GM21515 (cell line): Measurements from ENCODE around the gene PRDM1.
A peak's percentile ranks its signal among the peaks of the same experiment; 100 is the strongest.

Experiments used
- ATAC-seq: cut with Tn5 transposase; IDR thresholded peaks from one replicate; pipeline ENCODE4 v1.9.1; 2021; ENCODE audit not compliant: unreplicated experiment

Gene PRDM1

DNA sequence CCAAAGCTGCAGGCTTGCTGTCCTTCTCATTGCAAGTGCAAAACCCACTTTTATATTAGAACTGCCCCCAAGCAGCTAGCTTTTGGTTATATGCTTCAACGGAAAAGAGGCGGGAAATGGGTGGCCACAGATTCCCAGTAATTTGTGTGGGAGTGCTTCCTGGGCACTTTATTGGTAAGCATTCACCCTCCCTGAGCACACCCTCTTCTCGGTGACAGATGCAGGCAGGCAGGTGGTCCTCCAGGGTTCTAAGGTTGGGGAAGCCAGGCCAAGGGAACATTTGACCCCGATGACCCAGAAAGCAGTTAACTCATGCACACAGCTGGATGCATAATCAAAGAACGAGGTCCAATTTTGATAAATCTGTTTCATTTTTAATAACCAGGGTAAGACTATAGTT, 29.1 kb downstream of the PRDM1 start:
- no peak for ATAC-seq

DNA sequence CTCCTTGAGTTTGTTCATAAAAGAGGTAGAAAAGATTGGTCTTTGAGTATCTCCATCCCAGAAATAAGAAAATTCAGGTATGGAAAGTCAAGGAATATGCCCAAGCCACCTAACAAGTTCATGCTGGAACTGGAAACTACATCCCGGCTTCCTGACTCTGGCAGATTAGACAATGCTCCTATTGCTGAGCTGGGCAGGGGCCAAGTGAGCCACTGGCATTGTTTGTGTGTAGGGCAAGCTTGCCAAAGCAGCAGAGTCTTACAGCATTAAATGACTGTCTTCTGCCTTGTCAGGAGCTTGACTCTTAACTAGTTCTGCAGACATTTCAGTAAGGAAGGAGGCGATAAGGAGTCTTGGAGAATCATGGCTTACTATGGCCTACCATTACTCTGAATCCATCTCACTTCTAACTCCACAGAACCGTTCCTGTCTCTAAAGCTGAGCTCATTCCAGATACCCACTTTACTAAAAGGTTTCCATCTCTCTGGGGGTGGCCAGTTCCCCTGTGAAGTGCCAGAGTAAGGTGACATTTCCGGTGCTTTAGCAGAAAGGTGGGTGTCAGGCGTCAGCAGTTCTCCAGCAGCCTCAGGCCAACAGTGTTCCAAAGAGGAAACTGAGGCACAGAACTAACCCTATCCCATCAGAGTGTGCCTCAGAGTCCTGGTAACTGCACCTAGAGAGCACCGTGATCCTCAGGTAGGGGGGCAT, 30.1 kb downstream of the PRDM1 start:
- ATAC-seq: no peak

DNA sequence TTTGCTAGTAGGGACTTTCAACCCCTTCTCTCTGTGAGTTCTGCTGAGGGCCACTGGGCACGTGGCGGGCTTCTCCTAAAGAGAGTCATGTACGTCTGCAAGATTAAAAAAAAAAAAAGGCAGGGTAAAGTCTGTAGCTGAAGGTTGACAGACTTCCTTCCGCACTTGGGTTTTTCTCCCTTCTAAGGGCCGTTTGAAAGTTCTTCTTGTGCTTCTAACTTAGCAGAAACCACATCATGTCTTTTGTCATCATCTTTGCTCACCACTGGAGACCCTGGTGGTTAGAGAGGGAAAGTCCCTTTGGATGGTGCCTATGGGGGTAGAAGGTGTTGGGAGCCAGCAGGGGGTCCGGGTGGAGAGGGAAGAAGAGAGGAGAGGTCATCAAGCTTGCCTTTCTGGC, 31.4 kb downstream of the PRDM1 start:
- peak; percentile 46 for ATAC-seq

DNA sequence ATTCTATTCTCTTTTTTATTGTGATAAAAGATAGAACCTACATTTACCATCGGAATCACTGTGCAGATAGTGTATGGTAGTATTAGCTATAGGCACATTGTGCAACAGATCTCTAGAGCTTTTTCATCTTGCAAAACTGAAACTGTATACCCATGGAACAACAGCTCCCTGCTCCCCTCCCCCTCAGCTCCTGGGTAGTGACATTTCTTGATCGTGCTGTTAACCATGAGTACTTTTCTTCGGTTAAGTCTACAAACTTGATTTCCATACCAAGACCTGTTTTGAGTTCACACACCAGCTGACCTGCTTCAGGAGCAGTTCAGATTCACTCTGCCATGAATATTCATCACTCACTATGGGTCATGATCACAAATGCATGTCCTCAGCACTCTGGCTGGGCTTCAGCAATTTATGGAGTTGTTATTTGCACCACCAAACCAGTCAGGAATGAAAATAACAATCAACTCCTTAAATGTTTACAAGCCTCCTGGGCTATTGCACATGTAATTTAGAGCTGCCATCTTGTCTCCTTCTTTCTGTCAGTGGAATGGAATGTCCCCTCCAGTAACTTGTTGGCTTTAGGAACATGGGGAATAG, 32.8 kb downstream of the PRDM1 start:
- ATAC-seq: no peak

DNA sequence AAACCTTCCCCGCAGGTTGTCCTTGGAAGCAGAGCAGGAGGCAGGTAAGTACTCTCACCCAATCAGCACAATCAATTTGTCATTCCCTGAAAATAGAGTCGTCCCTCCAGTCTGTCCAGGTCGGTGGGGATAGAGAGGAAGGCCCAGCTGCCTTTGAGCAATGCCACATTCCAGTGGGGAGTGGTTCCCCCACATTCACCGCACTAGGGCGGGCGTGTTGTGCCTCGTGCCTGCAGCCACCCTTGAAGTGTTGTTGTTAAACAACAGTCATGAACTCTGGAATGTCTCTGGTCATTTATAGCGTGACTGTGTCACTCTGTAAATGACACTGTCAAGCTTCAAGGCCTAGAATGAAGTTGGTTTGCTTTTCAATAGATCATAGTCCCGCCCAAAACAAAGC, 33.4 kb downstream of the PRDM1 start:
- no peak for ATAC-seq

DNA sequence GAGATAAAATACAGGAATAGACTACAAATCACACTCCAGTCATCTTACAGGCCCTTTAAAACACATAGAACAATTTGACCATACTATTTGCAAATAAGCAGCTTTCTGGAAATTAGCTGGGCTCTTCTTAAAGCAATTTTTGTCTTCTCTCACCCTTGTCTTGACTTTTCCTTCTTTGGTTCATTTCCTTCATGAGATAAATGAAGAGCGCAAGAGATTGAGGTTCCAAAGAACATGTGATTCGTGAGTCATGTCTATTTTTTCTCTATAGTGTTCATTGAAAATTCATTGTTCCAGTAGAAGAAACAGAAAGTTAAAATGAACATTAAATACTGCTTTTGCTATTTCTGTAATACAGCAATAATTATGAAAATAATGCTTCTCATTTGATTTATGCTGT, 33.9 kb downstream of the PRDM1 start:
- no peak for ATAC-seq

DNA sequence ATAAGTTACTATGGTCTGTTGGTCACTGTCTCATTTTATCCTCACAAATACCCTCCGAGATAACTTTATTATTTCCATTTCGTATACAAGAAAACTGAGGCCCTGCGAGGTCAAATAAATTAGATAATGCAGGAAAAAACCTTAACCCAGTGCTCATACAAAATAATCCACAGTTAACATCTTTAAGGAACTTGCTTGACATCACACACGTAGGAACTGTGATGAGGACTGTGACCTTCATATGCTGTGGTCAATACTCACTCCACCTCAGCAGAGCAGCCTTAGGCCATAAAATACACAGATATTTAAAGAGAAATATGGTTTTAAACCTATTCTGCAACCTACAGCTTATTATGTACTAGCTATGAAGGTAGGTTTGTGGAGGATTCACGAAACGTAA, 34.3 kb downstream of the PRDM1 start:
- no peak for ATAC-seq

DNA sequence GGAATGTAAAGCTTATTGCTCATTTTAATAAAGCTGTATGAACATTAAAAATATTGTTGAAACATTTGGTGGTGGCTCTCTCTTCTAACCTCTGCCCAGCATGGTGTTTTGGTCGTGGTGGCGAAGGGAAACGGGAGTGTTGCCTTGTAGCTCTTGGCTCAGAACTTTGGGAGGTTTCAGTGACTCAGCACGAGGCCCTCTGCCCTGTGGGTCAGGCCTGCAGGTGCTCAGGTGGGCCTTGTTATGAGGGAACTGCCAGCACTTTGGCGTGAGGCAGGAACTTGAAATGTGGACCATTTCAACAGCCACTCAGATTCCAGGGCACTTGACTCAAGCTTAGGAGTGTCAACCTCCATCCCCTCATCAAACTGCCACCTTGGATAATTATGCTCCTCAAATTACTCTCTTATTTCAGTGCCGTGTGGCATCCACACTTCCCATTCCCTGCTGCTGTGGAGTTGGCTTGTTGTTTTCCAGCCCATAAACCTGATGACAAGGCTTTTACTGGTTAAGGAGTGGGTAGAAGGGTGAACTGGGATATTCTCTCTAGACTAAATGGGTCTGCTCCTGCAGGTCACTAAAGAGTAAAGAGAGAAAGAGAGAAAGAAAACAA, 36.3 kb downstream of the PRDM1 start:
- ATAC-seq: no peak

DNA sequence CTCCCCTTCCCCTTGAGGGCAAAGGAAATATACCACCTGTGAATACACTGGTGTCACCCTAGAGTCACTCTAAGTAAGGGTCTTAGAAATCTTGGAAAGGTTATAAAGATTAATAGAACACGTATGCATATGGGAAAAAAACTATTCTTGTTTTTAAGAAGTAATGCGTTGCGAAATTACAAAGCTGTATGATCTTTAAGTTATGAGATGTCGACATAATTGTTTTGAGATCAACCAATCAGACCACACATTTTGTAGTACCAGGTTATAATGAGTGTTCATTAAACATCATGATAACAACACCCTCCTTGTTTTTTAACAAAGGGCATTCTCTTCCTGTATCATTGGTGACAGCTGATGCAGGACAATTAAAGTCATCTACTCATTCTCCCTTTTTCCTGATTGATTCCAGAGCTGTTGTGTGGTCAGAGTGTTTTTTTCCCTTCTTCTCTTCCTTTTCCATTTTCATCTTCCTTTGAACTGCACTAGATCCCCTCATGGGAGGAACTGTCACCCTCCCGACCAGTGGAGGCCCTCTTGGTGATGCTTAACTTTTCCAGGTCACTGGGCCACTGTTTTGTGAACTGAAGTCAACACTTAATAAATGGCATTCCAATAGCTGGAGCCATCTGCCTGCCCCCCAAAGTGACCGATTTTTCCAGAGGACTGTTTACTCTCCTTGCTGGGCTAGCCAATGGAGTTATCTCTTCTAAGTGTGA, 37.0 kb downstream of the PRDM1 start:
- no peak for ATAC-seq

DNA sequence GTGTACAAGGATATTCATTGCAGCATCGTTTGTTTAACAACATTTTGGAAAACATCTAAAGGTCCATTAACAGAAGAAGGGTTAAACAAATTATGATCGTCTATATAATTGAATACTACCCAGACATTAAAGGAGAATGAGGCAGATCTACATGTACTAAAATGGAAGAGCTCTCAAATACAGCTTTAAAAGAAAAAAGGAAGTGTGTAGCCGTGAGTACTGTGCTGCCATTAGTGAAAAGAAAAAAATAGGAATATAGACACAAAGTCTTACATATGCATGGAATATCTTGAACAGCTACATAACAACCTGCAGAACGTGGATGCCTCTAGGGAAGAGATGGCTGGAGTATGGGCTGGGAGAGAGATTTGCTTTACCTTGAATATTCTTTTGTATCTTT, 37.9 kb downstream of the PRDM1 start:
- ATAC-seq: no peak

DNA sequence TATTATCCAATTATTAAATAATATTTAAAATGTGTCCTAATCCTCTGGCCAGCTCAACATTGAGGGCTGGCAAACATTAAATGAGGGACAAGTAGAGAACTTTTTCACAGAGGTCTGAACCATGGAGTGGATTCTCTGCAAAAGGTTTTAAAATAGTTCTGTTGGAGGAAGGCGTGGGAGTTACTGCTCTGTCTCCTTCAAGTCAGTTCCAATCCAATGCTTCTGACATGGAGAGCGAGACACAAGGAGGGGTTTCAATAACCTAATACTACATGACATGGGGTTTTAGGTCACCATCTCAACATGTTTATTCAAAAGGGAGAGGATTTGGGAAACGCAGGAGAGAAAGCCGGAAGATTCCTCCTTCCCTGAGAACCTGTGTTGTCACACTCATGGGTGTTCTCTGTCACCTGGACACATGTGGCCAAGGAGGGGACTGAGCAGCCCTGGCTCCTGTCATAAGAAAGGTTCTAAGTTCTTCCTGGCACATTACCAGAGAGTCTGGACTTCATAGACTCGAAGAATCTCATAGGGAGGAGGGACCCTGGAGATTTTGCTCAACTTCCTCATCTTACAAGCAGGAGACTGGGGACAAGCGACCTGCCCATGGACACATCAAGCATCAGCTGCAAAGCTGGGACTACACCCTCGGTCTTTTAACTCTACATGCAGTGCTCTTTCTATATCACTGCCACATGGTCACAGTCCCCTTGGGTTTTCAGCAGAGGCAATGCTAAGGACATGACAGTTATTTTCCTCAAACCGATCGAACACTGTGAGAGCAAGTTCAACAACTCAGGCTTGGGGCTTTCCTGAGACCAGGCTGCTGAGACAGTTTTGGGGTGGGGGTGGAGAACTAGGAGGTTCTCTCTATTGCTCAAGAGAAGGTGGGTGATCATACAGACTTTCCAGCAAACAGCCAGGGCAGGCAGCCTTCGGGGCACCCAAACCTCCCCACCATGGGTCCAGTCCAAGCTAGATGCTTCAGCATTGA, 38.6 kb downstream of the PRDM1 start:
- no peak for ATAC-seq

DNA sequence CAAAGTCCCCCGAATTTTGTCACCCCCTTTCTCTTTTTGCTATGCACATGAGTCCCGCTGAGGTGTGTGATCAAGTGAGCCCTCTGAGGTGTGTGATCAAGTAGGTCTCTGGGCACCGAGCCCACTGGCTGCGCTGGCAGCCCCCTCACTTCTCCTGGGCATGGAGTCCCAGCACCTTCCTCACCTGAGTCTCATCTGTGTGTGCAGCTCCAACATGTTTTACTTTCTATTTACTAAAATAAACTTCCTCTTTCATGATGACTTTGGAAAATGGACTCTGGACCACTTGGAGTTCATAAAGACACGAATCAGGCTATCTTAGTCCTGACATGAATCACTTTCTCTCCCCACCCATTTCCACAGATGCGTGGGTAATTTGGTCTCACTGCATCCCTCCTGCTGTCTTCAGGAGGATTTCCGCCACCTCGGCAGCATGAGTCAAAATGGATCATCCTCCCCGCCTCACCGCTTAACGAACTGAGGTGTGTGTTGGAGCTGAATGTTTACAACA, 39.8 kb downstream of the PRDM1 start:
- ATAC-seq: no peak

DNA sequence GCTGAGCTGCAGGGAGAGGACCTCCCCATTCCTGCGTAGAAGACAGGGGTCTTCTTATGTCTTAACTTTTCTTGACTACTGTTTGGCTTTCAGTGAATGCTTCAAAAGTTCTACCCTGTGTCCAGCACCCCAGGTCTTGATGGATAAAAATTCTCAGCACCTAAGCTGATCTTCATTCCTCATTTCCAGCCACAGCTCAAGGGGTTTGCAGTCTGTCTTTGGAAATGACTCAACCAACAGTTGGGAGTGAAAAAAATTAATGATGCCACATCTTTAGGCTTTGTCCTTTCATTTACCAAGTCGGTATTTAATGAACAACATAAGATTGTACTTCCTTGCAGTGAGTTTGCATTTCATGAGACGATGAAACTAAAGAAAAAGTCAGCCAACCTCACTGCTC, 40.3 kb downstream of the PRDM1 start:
- no peak for ATAC-seq

DNA sequence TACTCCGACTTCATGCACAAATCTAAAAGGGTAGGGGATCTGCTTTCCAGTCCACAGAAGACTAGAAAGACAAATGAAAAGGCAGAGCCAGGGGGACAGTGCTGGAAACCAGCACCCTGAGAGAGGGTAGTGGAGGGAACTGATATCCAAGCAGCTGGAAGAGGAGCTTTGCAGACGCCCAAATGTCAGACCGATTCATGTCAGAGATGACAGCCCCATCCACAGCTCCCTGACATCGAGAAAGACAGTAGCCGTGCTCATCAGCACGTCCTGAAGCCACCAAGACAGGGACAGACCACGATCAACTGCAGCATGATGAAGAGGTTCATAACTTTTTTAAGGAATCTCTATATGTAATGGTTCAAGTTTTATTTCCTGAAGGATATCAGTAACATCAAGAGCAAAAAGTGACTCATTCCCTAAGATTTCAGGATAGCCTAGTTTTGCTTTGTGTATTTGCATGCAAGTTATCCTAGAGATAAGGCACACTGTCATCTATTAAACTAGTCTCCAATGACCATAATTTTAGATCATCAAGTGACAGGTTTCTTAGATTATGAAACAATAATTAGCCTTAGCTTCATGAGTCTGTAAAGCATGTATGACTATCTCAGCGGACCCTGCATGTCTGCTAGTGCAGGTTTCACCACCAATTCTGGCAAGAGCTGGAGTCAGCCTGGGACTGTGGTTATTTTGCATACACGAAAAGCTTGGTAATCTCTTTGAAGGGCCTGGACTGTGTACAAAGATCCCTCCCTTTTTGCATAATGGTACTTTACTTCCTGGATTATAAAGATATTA, 43.0 kb downstream of the PRDM1 start:
- peak; percentile 49 for ATAC-seq

DNA sequence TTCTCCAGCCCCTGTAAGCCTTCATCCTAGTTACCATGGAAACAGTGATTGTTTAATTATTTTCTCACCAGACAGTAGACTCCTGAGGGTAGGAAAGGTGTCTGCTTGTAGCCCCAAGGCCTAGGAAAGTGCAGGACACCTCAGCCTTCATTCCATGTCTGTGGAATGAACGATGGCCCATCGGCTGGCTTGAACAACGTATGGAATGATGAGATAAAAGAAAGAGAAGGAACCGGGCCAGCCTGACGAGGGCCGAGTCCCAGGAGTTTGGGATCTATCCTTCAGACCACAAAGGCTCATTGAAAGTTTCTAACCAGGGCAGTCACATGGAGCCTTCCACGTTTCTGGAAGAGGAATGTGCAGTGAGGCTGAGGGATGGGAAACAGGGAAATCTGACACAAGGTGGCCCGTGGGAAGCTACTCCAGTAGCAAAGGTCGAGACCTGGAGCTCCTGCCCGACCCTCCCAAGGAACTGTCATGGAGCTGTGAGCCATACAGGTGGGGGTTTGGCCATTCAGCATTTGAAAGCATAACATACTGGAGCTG, 46.1 kb downstream of the PRDM1 start:
- no peak for ATAC-seq

DNA sequence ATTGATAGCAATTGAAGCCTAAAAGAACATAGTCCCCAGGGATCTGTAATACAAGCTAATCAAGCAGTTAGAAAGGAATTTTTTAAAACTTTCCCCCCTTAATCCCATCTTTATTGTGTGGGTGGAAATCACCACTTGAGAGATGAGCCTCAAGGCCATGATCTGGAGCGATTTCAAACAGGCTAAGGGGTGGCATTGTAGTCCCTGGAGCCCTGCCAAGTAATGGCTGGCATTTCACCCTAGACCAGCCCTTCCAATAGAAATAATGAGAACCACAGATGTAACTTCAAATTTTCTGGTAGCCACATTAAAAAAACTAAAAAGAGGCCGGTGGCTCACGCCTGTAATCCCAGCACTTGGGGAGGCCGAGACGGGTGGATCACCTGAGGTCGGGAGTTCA, 46.9 kb downstream of the PRDM1 start:
- ATAC-seq: no peak

DNA sequence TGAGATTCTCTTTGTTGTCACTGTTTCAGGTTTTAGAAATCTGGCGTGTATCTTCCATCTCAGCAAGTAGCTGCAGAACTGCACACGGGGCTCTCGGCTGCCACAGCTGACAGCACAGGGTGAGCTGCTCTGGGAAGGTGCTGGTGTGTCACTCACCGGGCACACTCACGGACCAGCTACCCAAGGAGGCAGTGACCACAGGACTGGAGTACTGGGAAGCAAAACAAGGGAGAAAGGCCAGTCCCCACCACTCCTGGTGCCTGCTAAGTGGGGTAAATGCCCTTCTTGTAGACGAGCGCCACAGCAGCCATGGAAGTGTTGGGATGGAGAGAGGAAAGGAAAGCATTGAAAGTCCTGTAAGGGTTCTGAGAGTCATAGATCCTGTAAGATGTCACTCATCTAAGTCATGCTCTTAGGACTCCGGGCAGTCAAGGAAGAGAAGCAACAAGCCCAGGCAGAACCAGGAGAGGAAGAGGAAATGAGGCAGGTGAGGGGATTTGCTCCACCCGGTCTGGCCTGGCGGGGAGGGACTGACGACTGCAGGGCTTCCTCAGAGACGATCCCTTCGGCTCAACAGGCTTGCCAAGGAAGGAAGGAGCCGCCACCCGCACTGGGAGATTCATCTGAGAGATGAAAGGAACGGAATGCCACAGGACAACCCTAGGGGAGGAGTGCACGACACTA, 48.1 kb downstream of the PRDM1 start:
- no peak for ATAC-seq

DNA sequence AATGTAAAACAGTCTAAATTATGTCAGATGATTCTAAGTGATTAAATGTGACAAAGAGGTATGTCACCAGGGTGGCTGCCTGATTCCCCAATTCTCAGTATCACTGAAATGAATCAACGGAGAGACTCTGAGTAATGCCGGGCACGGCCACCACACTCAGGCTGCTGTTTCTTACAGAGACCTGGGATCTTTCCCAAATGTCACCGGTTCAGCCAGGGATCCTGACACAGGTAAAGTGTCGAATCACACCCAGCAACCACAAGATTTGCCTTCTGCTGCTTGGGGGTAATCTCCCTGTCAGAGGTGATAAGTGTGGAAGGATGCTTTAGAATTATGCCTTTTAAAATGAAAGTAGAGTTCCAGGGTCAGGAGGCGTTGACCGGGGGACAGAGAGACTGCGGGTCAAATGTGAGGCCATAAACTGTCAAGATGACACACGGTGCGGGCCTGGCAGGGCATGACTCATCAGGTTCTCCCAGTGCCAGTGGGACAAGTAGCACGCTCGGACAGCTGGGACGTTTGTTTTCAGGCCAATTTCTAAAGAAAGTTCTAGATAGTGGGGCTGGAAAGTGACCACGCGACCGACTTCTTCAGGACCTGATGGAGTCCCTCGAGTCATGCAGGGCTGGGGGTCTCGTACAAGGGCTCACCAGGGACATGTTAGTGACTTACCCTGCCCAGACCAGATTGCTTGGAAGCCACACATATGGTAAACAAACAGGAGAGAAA, 48.9 kb downstream of the PRDM1 start:
- ATAC-seq: no peak
